GM19238 (cell line): ENCODE measurements around the gene PROM2.
"Not testable (repeated sequence)": the region's sequence is repeated elsewhere in the genome, so short reads cannot be mapped to it uniquely, and the experiment has no call there.

ENCODE experiments used
- DNase-seq: peaks from one replicate; pipeline ENCODE4 v3.0.0; 2011; ENCODE audit warnings: low spot score; ENCODE audit not compliant: insufficient read length

PROM2 gene

GRCh38 chr2:95274291-95275150 lies at the start of gene PROM2:
TSS of gene PROM2 (plus strand) at chr2:95274449. CDS start at chr2:95274586, 137 bp downstream.
- no peak for DNase-seq

- no peak for DNase-seq
Measured at GRCh38 chr2:95225658-95226057, 48.6 kb upstream of the PROM2 start.

GRCh38 chr2:95231723-95232122 lies 42.5 kb upstream of the PROM2 start:
- peak; percentile 20 for DNase-seq

GRCh38 chr2:95232232-95232631 lies 42.0 kb upstream of the PROM2 start:
- DNase-seq = no peak

- no peak for DNase-seq
Measured at GRCh38 chr2:95234286-95234785, 39.9 kb upstream of the PROM2 start.

- no peak for DNase-seq
Measured at GRCh38 chr2:95234816-95235215, 39.4 kb upstream of the PROM2 start.

- no peak for DNase-seq
Measured at GRCh38 chr2:95238131-95238530, 36.1 kb upstream of the PROM2 start.

- no peak for DNase-seq
Measured at GRCh38 chr2:95240091-95240490, 34.2 kb upstream of the PROM2 start.

GRCh38 chr2:95240556-95240955 lies 33.7 kb upstream of the PROM2 start:
- no peak for DNase-seq

GRCh38 chr2:95242084-95242483 lies 32.2 kb upstream of the PROM2 start:
- DNase-seq = not testable (repeated sequence)

- no peak for DNase-seq
Measured at GRCh38 chr2:95258271-95258670, 16.0 kb upstream of the PROM2 start.

- no peak for DNase-seq
Measured at GRCh38 chr2:95260028-95261023, 13.9 kb upstream of the PROM2 start.

GRCh38 chr2:95261602-95262001 lies 12.6 kb upstream of the PROM2 start:
- no peak for DNase-seq

GRCh38 chr2:95262896-95263542 lies 11.2 kb upstream of the PROM2 start:
- no peak for DNase-seq

GRCh38 chr2:95264624-95265023 lies 9.6 kb upstream of the PROM2 start:
- no peak for DNase-seq

GRCh38 chr2:95265182-95265581 lies 9.1 kb upstream of the PROM2 start:
- no peak for DNase-seq

GRCh38 chr2:95266781-95267430 lies 7.3 kb upstream of the PROM2 start:
- no peak for DNase-seq

GRCh38 chr2:95267458-95268210 lies 6.6 kb upstream of the PROM2 start:
- DNase-seq = no peak

GRCh38 chr2:95268211-95269035 lies 5.8 kb upstream of the PROM2 start:
- DNase-seq = no peak
